GM19240 (cell line): ENCODE results near the gene PTPN14.

Experiments used
- DNase-seq: peaks from one replicate; pipeline ENCODE4 v3.0.0; 2011; ENCODE audit warnings: low spot score; ENCODE audit not compliant: insufficient read length

The PTPN14 gene

DNA sequence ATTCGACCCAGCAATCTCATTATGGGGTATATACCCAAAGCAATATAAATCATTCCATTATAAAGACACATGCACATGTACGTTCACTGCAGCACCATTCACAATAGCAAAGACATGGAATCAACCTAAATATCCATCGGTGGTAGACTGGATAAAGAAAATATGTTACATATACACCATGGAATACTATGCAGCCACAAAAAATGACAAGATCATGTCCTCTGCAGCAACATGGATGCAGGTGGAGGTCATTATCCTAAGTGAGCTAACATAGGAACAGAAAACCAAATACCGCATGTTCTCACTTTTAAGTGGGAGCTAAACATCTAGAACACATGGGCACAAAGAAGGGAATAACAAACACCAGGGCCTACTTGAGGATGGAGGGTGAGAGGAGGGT lies 115.5 kb downstream of the PTPN14 start:
- DNase-seq: no peak

DNA sequence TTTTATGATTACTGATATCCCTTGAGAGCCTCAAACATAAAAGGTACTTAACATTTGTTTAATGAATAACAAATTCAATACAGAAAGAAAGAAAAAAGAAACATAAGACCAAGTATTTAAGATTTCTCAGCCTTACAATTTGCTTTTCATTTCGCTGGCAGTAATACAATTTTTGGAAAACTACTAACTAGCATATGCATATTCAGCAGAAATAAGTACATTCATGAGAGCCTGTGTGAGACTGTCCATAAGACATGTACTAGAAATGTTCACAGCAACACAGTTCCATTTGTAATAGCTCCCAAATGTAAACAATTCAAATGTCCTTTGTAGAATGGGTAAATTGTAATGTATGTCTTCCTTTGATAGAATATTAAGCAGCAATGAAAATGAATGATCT lies 119.2 kb downstream of the PTPN14 start:
- no peak for DNase-seq

DNA sequence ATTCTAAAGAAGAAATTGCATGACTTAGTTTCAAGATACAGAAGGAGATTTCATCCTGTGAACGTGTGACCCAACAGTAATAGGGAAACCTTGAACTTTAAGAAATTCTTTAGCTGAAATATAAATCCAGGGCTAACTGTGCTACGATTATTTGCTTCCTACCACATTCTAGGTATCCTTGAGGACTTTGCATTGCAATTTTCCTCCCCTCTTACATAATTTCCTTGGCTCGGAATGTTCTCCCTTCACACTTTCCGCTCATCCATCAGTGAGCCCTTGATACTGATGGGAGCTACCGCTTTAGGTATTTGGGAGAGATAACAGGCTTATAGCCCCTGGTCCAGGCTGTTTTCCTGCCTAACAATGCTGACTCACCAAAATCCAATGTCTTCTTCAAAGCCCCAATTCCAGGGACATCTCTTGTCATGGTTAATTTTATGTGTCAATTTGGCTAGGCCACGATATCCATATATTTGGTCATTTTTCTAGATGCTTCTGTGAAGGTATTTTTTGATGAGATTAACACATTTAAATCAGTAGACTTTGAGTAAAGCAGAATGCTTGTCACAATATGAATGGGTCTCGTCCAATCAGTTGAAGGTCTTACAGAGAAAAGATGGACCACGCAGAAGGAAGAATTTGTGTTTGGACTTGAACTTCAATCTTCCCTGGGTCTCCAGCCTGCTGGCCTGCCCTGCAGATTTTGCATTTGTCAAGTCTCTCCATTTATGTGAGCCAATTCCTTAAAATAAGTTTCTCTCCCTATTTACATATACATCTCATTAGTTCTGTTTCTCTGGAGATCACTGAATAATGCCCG lies 121.2 kb downstream of the PTPN14 start:
- DNase-seq: no peak

DNA sequence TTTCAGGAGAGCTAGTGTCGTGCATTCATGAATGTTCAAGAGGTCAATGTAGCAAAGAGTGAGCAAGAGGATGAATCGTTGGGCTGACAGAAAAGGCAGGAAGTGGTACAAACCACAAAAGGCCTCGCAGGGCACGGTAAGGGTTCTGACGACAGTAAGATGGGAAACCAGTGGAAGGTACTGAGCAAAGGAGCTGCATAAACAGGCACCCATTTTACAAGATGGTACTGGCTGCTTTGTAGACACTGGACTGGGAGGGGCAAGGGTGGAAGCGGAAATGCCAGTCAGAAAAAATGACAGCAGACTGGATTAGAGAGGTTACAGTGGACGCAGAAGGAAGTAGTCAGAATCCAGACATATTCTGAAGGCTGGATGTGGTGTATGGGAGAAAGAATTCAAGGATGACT lies 123.5 kb downstream of the PTPN14 start:
- no peak for DNase-seq

DNA sequence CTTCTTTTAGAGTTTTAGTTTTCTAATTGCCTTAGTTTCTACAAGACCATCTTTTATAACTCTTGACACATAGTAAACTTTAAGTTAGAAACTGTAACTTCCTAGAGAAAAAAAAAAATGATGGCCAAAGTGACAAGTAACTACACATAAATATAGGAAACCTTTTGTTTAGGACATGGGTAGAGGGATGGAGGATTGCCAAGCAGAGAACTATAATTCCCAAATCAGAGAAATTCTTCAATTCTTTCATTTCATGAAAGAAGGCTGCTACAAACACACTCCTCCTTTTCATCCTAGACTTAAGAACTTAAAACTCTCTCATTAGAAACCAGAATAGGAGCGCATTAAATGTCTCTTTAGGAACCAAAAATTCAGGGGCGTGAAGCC lies 125.0 kb downstream of the PTPN14 start:
- no peak for DNase-seq

DNA sequence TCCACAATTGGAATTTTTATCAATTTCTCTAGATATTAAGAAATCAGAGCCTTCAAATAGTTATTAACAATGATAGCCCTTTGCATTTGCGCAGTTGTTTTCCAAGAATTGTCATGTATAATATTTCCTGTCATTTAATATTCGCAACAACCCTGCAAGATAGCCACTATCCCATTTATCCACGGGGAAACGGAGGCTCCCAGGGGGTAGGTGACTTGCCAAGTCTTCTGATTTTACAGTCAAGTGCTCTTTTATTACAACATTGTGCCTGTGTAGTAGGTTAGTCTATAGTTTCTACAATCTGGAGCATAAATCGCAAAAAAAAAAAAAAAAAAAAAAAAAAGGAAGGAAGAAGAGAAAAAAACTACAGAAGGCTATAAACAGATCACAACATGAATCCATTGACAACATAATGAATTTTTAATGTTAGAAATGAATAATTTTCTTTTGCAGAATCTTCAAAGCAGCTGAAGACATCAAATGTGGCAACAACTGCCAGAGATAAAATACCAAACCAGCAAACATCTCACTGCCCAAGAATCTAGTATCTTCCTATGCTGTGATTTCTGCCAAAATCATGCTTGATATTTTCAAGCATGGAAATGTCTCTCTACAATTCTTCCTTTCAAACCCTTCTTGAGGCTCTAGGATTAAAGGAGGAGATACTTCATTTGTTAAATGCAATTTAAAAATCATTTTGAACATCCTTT lies 125.5 kb downstream of the PTPN14 start:
- no peak for DNase-seq

DNA sequence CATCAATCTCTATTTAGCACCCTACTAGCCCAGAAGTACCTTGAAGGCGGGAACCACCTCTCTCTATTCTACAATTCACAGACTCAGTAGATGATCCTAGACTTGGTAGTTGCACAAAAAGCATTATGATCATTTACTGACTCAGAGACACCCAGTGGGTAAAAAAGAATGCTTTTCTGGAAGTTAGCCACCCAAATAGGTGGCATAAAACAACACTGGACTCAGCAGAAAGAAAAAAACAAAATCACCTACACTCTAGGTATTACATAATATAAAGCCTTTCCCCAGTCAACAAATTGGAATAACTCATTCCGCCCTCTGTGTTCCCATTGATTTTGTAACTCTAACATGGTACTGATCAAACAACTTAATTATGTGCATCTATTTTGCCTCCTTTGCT lies 126.3 kb downstream of the PTPN14 start:
- no peak for DNase-seq

DNA sequence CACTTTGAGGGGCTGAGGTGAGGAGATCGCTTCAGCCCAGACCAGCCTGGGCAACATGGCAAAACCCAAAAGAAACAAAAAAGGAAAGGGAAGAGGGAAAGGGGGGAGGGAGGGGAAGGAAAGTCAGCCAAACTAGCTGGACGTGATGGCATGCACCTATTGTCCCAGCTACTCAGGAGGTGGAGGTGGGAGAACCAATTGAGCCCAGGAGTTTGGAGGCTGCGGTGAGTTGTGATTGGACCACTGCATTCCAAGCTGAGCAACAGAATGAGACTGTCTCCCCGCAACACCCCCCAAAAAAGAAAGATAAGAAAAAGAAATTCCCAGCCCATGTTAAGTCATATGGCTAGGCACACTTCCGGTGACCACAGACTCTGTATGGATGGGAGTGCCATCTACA lies 128.4 kb downstream of the PTPN14 start:
- DNase-seq: no peak

DNA sequence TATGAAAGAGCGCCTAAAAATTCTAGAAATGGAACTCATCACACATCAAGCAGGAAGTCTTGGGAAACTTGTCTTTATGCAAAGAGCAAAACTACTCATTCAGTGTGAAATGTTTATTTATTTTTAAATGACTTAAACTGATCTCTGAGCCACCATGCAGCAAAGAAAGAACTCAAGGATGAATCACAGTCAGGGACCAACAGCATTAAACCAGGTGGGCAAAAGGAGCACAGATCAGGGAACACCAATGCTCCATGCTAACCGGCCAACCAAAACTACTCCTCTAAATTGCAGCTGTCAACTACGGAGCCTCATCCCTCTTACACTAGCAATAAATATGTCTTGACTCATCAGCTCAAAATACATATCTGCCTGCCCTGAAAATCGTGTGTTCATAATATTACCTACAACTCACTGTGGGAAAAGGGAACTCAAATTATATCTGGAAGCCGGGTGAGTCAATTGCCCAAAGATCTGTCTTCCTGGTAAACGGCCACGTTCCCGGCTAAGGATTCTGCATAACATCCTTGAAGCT lies 129.2 kb downstream of the PTPN14 start:
- DNase-seq: no peak

DNA sequence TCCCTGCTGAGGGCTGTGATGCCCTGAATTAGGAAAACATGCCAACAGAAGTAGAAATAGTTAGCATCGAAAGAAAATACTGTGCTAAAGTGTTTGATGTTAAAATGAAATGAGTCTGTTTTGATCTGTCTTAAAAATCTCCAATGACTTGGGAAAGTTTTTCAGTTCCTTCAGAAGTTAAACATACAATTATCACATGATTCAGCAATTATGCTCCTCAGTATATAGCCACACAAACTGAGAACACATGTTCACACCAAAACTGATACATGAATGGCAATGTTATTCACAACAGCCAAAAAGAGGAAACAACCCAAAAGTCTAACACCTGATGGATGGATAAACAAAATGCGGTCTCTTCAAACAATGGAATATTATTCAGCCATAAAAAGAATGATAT lies 130.6 kb downstream of the PTPN14 start:
- DNase-seq: no peak

DNA sequence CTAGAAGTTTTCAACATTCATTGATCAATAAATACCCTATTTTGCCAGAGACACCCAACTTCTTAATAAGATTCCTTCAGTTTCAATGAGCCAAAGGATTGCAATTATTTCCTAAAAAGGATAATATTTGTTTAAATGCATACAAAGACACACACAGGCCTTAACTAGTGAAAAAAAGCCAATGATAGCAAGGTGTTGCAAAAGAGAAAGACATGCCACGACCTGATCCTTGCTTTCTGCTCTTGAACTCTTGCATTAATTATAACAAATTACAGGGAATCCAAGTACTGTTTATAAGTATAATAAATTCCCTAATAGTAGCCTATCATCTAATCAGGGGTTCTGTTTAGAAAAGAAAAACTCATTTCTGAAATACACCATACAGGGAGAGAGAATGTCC lies 131.1 kb downstream of the PTPN14 start:
- no peak for DNase-seq

DNA sequence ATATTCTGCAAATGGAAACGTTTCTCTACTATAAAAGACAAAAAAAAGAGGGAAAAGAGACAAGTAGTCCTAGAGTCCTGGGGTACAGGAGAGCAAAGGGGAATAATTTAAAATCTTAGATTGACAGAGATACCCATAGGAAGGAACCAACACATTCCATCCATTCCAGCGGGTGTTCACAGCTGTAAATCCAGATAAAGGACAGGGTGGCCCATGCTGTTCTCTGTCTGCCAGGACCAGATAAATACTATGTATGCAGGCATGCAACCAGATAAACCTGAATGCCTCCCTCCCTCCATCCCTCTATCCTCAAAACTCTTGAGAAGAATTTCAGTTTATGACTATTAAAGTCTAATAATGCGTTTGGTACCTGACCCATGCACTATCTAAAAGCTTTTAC lies 131.8 kb downstream of the PTPN14 start:
- DNase-seq: no peak

DNA sequence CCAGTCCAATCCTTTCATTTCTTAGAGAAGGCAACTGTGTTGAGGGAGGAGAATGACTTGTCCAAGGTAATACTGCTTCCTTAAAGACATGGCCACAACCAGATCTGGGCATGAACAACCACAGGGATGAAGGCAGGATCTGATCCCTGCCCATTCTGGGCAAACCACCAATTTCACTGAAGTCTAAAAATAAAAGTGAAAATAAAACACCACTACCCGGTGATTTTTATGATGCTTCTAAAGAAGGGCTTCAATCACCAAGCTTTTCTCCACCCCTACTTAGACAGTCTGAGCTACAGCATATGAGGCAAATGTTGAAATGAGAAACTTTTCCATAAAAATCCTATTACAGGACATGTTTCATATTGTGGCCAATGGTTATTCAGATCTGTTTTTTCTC lies 133.0 kb downstream of the PTPN14 start:
- DNase-seq: no peak

DNA sequence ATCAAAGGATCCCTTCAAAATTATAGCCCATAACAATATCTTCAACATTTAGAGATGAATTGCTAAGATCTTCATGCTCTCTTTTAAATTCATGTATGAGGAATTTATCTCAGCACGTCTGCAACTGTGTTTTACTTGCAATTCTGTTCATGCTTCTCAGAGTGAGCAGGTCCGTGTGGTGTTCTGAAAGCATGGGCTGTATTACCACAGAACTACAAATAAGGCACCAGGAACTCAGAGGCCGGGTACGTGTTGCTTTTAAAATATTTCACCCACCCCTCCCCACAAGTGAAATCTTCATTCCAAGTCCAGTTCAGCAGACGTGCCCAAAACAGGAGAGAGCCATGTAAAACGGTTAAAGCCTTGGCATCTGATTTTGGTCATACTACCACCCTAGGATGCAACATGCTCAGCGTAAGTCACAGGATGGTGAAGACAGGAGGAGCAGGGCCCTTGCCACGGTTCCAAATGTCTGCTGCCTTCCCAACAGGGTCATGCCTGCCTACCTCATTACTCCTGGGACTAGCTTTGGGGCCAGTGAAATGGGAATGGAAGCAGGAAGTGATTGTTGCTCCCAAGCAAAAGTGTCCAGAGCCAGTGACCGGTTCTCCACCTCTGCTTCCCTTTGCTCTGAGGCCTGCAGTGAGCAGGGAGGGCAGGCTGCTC lies 133.7 kb downstream of the PTPN14 start:
- DNase-seq: no peak

DNA sequence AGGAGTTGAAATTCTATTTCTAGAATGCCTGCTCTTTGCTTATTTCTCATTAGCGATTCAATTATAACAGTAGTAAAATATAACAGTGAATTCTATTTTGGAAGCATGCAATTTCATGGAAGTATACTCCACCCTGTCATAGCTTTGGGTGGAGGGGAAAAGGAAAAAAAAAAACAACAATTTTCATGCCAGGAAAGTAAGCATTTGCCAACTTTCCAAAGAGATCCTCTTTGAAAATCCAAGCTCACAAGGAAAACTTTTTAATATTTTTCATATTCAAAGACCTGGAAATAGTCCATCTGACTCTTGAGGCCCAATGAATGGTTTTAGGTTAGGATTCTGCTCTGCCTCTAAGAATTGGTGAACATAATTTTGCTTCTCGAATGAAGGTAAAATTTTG lies 134.5 kb downstream of the PTPN14 start:
- no peak for DNase-seq

DNA sequence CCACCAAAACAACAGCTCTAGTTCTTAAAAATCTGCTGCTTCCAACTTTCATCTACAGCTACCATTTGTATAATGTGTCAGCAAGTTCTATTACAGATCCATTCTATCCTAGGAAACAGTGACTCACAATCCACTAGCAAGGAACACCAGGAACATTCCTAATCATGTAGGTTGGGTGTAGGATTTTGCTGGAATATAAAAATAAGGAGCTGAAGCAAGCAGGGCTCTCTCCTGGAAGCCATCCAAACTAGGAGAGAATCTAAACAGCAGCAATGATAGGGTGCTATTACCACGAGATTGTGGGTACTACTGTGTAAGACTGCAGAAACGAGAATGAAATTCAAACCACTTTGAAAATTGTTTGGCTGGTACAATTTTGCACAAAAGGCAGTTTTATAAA lies 135.0 kb downstream of the PTPN14 start:
- DNase-seq: no peak

DNA sequence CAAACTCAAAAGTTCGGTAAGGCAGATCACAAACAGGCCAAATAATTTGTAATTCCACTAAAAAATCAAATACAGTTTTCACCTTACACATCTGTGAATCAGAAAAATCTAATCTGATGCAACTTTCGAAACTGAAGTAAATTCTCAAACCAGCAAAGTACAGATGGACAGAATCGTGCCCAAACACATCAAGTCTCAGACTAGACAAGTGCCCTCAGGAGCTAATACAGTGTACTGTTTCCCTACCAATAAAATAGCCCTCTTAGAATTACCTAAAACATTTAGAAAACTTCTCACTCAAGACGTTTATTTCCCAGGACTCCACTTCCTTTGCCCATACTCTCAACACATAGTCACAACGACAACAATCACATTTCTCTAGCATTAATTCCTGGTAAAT lies 136.3 kb downstream of the PTPN14 start:
- DNase-seq: no peak

DNA sequence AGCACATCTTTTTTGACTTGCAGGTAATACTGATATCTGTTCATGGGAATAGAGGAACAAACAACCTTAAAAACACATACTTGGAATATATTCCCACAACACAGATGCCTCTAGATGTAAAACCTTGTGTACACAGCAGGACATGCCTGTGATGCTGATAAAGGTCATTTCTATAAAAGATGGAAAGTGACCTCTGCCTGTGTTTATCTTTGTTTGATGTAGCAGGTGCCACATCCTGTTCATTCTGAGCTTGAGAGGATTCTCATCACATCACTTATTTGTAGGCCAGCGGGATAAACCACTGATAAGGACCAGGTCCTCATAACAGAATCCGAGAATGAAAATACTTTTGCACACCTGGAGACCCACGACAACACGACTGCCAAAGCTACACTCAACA lies 136.7 kb downstream of the PTPN14 start:
- DNase-seq: no peak

DNA sequence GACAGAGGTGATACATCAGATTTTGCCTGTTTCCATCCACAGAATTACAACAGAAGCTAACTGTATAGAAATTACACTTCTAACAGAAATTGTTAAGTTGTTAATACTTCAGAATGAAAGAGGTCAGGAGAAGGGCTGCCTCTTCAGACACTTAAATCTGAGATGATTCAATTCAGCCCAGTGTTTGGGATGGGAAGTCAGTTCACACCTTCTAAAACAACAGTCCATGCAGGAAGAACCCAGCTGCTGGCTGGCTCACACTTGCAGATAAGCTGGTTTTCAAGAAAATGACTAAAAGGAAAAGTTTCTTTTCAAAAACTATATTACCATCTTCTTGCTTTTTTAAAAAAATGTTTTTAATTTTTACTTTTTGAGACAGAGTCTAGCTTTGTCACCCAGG lies 138.1 kb downstream of the PTPN14 start:
- no peak for DNase-seq

DNA sequence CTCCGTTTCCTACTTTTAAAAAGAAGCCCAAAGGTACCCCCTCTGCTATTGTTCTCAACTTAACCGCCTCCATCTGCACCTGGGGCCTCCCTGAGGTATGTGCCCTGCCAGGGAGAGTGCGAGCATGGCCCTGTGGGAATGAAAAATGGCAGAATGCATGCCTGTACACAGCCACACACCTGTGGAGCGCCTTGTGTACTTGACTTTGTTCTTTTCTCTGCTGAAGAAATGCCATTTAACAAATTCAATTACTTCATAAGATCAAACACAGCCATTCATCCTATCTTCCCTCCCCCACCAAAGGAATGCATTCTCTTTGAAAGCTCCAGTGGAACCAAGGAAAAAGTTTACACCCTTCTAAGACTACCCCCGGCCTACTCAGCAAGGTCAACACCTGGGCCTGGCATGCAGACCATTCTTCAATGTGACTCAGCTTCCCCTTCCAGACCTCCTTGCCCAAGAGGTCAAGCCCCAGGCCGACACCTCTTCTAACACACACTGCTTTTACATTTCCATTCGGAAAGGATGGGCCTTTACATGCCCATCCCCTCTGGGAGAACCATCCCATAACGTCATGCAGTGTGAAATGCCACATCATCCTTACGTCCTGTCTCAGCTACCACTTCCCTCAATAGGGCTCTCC lies 146.7 kb downstream of the PTPN14 start:
- no peak for DNase-seq

DNA sequence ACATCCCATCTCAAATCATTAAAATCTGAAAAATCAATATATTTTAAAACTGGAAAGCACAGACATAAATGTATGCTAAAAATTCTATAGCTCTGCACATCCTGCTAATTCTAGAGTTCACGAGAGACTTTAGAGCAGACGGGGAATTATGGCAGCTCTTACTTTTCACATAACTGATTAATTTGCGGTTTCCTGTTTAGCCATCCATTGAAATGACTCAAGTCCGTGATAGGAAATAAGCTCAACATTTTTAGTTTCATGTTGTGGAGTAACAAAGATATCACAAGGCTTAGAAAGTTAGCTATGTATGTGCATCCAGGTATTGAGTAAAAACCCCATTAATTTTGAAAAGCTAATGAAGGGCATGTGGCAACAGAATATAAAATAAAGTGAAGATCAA lies 147.2 kb downstream of the PTPN14 start:
- DNase-seq: no peak

DNA sequence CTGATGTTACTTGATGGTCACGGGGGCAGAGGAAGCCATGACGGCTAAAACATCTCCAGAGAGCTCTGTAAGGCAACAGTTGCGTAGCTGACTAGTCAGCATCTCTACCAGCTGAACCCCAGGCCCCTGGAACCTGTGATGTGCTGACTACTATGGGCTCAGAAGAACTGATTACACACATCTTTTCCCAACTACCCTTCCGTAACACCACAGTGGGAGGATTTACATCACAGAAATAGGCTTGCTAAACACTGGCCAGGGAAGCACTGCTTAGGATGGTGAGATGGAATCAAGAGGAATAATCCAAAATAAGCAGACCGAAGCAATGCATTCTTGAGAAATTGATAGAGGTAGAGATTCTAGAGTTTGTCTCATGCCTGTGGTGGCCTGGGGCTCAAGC lies 148.0 kb downstream of the PTPN14 start:
- DNase-seq: no peak
